Measurements from ENCODE around the gene BANK1. TPM values are rescaled to one million over a fixed set of nuclear protein-coding genes. Genes with fewer than 3 reads are reported as not detected.

BANK1 gene
- total RNA-seq, 2 experiments from 2014 or later = not detected

- ChIA-PET POLR2A (no interaction called here), CTCF (ENCODE audit: unreplicated experiment) (no interaction called here)
- H3K36me3 ChIP-seq (ENCODE audit: insufficient read depth, low read length) = no peaks in the 10 kb centered on the region
- H3K4me2 ChIP-seq (ENCODE audit: low read length) = no peak overlapping the region
- DNase-seq (ENCODE audit: low spot score) = no peak
- no peak for TF ChIP-seq CTCF (conservative IDR thresholded peaks at IDR 0.05; ENCODE audit: low read length)
- no peak for TF ChIP-seq EZH2phosphoT487 (IDR thresholded peaks at IDR 0.05; ENCODE audit: borderline replicate concordance, low read depth, low read length)
- no peak overlapping the region for H3K27ac ChIP-seq (ENCODE audit: low read depth, low read length, poor library complexity, severe bottlenecking)
- H3K9me2 ChIP-seq (ENCODE audit: insufficient read depth, low read length) = no peaks in the 10 kb centered on the region
- no peaks in the 10 kb centered on the region for H4K20me1 ChIP-seq (ENCODE audit: insufficient read depth, low read length)
- H3K4me3 ChIP-seq (ENCODE audit: low read depth, low read length, poor library complexity, severe bottlenecking) = no peak overlapping the region
- BruUV-seq (replicated peaks) = no TSS peak
- H3K9me3 ChIP-seq (ENCODE audit: low read length) = no peaks in the 10 kb centered on the region
- H3K4me1 ChIP-seq (ENCODE audit: insufficient read depth, low read length, poor library complexity, severe bottlenecking) = no peaks in the 10 kb centered on the region
- intact Hi-C loops (cut with micrococcal nuclease; ENCODE audit: unreplicated experiment) = no loop called here
- H3K79me2 ChIP-seq (ENCODE audit: insufficient read depth, low read depth, low read length) = no peaks in the 10 kb centered on the region
- H2AFZ ChIP-seq (ENCODE audit: low read length) = no peak overlapping the region
Measured at GRCh38 chr4:102057122-102057521, 266.6 kb downstream of the BANK1 start.

GRCh38 chr4:102061133-102061532 lies 270.6 kb downstream of the BANK1 start:
- no TSS peak for BruUV-seq (replicated peaks)
- no peaks in the 10 kb centered on the region for H3K79me2 ChIP-seq (ENCODE audit: insufficient read depth, low read depth, low read length)
- H3K9me2 ChIP-seq (ENCODE audit: insufficient read depth, low read length) = no peaks in the 10 kb centered on the region
- no peaks in the 10 kb centered on the region for H4K20me1 ChIP-seq (ENCODE audit: insufficient read depth, low read length)
- H3K36me3 ChIP-seq (ENCODE audit: insufficient read depth, low read length) = no peaks in the 10 kb centered on the region
- H3K4me3 ChIP-seq (ENCODE audit: low read depth, low read length, poor library complexity, severe bottlenecking) = no peak overlapping the region
- H2AFZ ChIP-seq (ENCODE audit: low read length) = no peak overlapping the region
- no peaks in the 10 kb centered on the region for H3K9me3 ChIP-seq (ENCODE audit: low read length)
- H3K4me2 ChIP-seq (ENCODE audit: low read length) = no peak overlapping the region
- ChIA-PET POLR2A (no interaction called here), CTCF (ENCODE audit: unreplicated experiment) (no interaction called here)
- no peak for DNase-seq (ENCODE audit: low spot score)
- TF ChIP-seq EZH2phosphoT487 (IDR thresholded peaks at IDR 0.05; ENCODE audit: borderline replicate concordance, low read depth, low read length) (no peak), CTCF (conservative IDR thresholded peaks at IDR 0.05; ENCODE audit: low read length) (no peak)
- intact Hi-C loops (cut with micrococcal nuclease; ENCODE audit: unreplicated experiment) = no loop called here
- H3K4me1 ChIP-seq (ENCODE audit: insufficient read depth, low read length, poor library complexity, severe bottlenecking) = no peaks in the 10 kb centered on the region
- H3K27ac ChIP-seq (ENCODE audit: low read depth, low read length, poor library complexity, severe bottlenecking) = no peak overlapping the region

GRCh38 chr4:102064747-102065442 lies 274.4 kb downstream of the BANK1 start:
- ChIA-PET CTCF (ENCODE audit: unreplicated experiment) (no interaction called here), POLR2A (no interaction called here)
- no peak overlapping the region for H2AFZ ChIP-seq (ENCODE audit: low read length)
- no peak overlapping the region for H3K4me2 ChIP-seq (ENCODE audit: low read length)
- TF ChIP-seq EZH2phosphoT487 (IDR thresholded peaks at IDR 0.05; ENCODE audit: borderline replicate concordance, low read depth, low read length) = no peak
- TF ChIP-seq CTCF (conservative IDR thresholded peaks at IDR 0.05; ENCODE audit: low read length) = no peak
- no peaks in the 10 kb centered on the region for H3K9me3 ChIP-seq (ENCODE audit: low read length)
- no peaks in the 10 kb centered on the region for H3K9me2 ChIP-seq (ENCODE audit: insufficient read depth, low read length)
- H3K27ac ChIP-seq (ENCODE audit: low read depth, low read length, poor library complexity, severe bottlenecking) = no peak overlapping the region
- no peaks in the 10 kb centered on the region for H4K20me1 ChIP-seq (ENCODE audit: insufficient read depth, low read length)
- H3K4me3 ChIP-seq (ENCODE audit: low read depth, low read length, poor library complexity, severe bottlenecking) = no peak overlapping the region
- H3K4me1 ChIP-seq (ENCODE audit: insufficient read depth, low read length, poor library complexity, severe bottlenecking) = no peaks in the 10 kb centered on the region
- intact Hi-C loops (cut with micrococcal nuclease; ENCODE audit: unreplicated experiment) = no loop called here
- no peaks in the 10 kb centered on the region for H3K36me3 ChIP-seq (ENCODE audit: insufficient read depth, low read length)
- BruUV-seq (replicated peaks) = no TSS peak
- DNase-seq (ENCODE audit: low spot score) = no peak
- H3K79me2 ChIP-seq (ENCODE audit: insufficient read depth, low read depth, low read length) = no peaks in the 10 kb centered on the region
